ENCODE data around the gene OR51A4. TPM values are rescaled to one million over a fixed set of nuclear protein-coding genes. Genes with fewer than 3 reads are reported as not detected.
"Not testable (repeated sequence)": the region's sequence is repeated elsewhere in the genome, so short reads cannot be mapped to it uniquely, and the experiment has no call there.

The OR51A4 gene
- total RNA-seq, 2 donors from 2014 or later, result not detected

DNA sequence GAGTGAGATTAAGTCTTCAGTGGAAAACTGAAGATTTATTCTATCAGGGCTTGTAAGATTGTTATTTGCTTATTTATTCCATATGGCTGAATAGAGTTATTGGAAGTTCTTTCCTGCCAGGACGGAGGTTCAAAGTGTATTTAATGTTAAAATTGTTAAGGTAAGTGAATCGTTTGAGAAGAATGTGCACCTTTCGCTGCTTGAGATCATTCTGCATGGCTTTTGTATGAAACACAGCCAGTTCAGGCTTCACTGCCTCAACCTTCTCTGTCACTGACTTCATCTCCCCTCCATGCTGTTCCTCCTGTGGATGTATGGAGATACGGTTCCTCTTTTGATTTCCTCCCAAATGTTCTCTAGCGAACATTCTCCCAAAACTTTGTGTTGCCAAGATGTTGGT lies 28.0 kb upstream of the OR51A4 start:
- no peak for DNase-seq (ENCODE audit: low spot score)
- no peaks in the 10 kb centered on the region for H3K36me3 ChIP-seq
- no peak overlapping the region for H3K27ac ChIP-seq
- H3K4me3 ChIP-seq, result no peak overlapping the region
- H3K9me3 ChIP-seq, result no peaks in the 10 kb centered on the region
- no peaks in the 10 kb centered on the region for H3K27me3 ChIP-seq
- no peaks in the 10 kb centered on the region for H3K4me1 ChIP-seq
- TF ChIP-seq, protein P1, sequence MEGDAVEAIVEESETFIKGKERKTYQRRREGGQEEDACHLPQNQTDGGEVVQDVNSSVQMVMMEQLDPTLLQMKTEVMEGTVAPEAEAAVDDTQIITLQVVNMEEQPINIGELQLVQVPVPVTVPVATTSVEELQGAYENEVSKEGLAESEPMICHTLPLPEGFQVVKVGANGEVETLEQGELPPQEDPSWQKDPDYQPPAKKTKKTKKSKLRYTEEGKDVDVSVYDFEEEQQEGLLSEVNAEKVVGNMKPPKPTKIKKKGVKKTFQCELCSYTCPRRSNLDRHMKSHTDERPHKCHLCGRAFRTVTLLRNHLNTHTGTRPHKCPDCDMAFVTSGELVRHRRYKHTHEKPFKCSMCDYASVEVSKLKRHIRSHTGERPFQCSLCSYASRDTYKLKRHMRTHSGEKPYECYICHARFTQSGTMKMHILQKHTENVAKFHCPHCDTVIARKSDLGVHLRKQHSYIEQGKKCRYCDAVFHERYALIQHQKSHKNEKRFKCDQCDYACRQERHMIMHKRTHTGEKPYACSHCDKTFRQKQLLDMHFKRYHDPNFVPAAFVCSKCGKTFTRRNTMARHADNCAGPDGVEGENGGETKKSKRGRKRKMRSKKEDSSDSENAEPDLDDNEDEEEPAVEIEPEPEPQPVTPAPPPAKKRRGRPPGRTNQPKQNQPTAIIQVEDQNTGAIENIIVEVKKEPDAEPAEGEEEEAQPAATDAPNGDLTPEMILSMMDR (IDR thresholded peaks at IDR 0.05), result no peak

DNA sequence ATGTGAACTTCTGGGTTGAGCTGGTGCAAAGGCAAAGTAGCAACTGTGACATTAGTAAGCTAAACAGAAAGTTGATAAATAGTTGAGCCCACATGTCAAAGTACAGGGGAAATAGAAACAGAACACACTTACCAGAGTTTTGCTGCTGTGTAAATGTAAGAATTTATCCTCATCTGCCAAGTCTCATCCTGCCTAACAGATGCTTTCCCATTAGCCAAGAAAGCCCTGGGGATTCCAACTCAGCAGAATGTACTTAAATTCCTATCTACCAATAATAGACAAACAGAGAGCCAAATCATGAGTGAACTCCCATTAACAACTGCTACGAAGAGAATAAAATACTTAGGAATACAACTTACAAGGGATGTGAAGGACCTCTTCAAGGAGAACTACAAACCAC lies 15.4 kb upstream of the OR51A4 start:
- Histone ChIP-seq H3K9me3 (peaks cover 0 to 6% of the 10 kb centered on the region in 2 donors), H3K27me3 (no peaks in the 10 kb centered on the region), H3K4me1 (no peaks in the 10 kb centered on the region), H3K36me3 (no peaks in the 10 kb centered on the region), H3K4me3 (no peak overlapping the region), H3K27ac (no peak overlapping the region)
- TF ChIP-seq, protein P1 (IDR thresholded peaks at IDR 0.05), result no peak
- no peak for DNase-seq (ENCODE audit: low spot score)

DNA sequence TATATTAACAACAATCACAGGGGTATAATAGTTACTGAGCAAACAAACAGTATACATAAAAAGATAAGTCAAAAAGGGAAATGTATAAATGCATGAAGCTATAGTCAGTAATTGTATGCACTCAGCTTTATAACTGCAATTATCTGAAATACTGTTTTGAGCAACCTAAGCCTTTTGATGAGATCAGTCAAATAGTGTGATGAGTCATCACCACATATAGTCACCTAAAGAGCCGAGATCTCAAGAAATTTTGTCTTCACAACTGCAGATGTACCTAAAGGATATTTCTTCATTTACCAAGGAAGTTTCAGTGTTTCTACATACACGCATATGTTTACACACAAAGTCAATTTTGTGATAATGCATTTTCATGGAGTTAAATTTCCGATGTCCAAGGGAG lies 13.5 kb upstream of the OR51A4 start:
- H3K9me3 ChIP-seq, result peaks cover 0 to 6% of the 10 kb centered on the region in 2 donors
- no peaks in the 10 kb centered on the region for H3K27me3 ChIP-seq
- H3K27ac ChIP-seq, result no peak overlapping the region
- no peak for DNase-seq (ENCODE audit: low spot score)
- H3K4me3 ChIP-seq, result no peak overlapping the region
- H3K36me3 ChIP-seq, result no peaks in the 10 kb centered on the region
- H3K4me1 ChIP-seq, result no peaks in the 10 kb centered on the region
- TF ChIP-seq, protein P1 (IDR thresholded peaks at IDR 0.05), result no peak

DNA sequence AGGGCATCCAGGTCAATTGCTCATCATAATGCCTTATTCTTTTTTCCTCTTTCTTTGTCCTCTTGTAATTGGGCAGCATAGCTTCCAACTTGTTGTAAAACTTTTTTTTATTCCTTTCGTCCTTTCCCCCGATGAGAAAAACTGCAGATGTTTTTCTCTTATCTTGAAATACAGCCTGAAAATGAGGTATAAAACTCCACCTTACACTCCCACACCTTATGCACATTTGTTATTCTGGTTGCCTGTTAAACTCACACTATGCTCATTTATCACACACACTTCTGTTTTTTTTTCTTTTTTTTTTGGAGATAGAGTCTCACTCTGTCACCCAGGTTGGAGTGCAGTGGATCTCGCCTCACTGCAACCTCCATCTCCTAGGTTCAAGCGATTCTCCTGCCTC lies 10.0 kb upstream of the OR51A4 start:
- no peaks in the 10 kb centered on the region for H3K9me3 ChIP-seq
- no peak for DNase-seq (ENCODE audit: low spot score)
- no peak overlapping the region for H3K27ac ChIP-seq
- H3K4me3 ChIP-seq, result no peak overlapping the region
- TF ChIP-seq, protein P1 (IDR thresholded peaks at IDR 0.05), result no peak
- no peaks in the 10 kb centered on the region for H3K27me3 ChIP-seq
- H3K36me3 ChIP-seq, result no peaks in the 10 kb centered on the region
- no peaks in the 10 kb centered on the region for H3K4me1 ChIP-seq

DNA sequence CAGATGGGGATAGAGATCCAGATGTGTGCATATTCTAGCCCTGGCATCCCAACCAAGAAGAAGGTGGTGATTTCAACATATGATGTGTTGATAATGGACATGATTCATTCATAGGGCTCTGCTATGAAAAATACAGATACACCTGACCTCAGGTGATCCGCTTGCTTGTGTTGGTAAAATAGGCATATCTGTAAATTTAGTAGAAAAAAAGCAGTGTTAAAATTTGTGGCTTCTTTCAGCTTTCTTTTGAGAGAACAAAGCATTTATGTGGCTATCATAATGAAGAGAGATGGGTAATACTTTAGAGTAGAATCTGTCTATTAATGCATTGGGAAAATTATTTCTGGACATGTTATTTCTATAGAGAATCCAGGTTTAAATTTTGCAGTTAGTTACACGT lies 8.2 kb upstream of the OR51A4 start, which contains the start of gene OR51A2:
OR51A2 (minus strand) TSS at position 101 of the 400 bp plus-strand sequence; CDS start at position 101, 0 bp downstream.
- H3K9me3 ChIP-seq; H3K27ac ChIP-seq; H3K4me3 ChIP-seq; H3K27me3 ChIP-seq; H3K36me3 ChIP-seq; DNase-seq (ENCODE audit: low spot score); H3K4me1 ChIP-seq: not testable (repeated sequence)

DNA sequence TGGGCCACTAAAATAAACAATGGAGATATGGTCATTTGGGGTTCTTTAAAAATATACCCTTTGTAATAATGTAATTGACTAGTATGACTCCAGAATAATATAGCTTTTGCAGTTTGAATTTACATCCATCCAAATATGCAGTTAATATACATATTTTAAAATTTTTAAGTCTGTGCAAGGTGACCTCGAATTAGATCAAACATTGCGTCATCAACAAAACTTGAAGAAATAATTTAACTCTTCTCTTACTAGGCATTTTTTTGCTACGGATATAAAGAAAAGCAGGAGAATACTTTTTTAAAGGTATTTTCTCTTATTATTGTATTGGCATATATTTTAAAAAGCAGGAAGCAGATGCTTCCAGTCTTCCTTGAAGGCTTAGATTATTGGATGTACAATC lies 10.7 kb downstream of the OR51A4 start:
- Histone ChIP-seq H3K9me3 (no peaks in the 10 kb centered on the region), H3K36me3 (no peaks in the 10 kb centered on the region), H3K4me3 (no peak overlapping the region), H3K27ac (no peak overlapping the region), H3K4me1 (no peaks in the 10 kb centered on the region), H3K27me3 (no peaks in the 10 kb centered on the region)
- TF ChIP-seq, protein P1 (IDR thresholded peaks at IDR 0.05), result no peak
- no peak for DNase-seq (ENCODE audit: low spot score)

Data from right atrium auricular region (tissue), 2 donors.